ENCODE measurements around the gene UGT2A1.

DNA sequence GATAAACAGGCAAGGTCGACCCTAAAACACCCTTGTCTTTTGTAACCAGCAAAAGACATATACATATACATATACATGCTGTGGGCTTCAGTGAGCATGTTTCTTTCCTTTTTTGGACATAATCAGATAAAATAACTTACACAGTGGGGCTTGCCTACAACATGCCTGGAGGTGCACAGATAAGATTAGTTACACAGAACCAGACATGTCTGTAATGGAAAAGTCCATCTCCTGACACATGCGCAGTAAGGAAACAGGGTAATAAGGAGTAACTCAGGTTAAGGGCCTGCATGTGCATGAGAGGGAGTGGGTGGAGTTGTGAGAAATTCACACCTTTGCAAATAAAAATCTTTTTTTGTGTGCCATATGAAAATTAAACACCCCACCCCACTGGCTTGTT is 3.4 kb downstream of the UGT2A1 start:
- TF ChIP-seq, protein P1, sequence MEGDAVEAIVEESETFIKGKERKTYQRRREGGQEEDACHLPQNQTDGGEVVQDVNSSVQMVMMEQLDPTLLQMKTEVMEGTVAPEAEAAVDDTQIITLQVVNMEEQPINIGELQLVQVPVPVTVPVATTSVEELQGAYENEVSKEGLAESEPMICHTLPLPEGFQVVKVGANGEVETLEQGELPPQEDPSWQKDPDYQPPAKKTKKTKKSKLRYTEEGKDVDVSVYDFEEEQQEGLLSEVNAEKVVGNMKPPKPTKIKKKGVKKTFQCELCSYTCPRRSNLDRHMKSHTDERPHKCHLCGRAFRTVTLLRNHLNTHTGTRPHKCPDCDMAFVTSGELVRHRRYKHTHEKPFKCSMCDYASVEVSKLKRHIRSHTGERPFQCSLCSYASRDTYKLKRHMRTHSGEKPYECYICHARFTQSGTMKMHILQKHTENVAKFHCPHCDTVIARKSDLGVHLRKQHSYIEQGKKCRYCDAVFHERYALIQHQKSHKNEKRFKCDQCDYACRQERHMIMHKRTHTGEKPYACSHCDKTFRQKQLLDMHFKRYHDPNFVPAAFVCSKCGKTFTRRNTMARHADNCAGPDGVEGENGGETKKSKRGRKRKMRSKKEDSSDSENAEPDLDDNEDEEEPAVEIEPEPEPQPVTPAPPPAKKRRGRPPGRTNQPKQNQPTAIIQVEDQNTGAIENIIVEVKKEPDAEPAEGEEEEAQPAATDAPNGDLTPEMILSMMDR (IDR thresholded peaks at IDR 0.05), result no peak
- no peak for TF ChIP-seq POLR2A (IDR thresholded peaks at IDR 0.05)
